ENCODE measurements around the gene NUS1. TPM values are rescaled to one million over a fixed set of nuclear protein-coding genes. Genes with fewer than 3 reads are reported as not detected.

The NUS1 gene
- total and polyA plus RNA-seq, 9 of the 15 experiments (the other 6 are each of a cell fraction or from before 2014, with no cell fraction given) = 16.3 to 53.7 (median 26.4) TPM

DNA sequence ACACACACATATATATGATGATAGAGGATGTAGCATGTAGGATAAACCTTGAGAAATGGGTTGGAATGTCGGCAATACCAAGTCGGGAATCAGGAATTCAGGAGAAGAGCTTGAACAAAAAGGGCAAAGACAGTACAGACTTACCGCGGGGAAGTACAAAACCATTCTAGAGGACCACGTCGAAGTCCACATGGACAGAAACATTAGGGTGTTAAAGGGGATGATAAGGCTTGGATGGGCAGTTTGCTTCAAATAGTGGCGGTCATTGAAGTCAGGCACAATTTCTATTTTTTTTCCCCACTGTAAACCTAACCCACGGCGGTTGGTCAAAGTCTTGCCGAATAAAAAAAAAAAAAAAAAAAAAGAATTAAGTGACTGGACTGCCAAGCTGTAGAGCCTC lies 766 bp upstream of the NUS1 start:
- peak overlapping the region; percentile 89 for H3K4me3 ChIP-seq
- peaks cover 8 to 31% of the 10 kb centered on the region in 2 experiments for H3K4me1 ChIP-seq (replicated peaks in 1 of 2; ENCODE audit: control insufficient read depth in 2 of 2, insufficient read depth in 2 of 2, low read length in 2 of 2)
- FAIRE-seq (no peak), ATAC-seq (0 out of 3 replicates have a peak, but pooled peaks have one; percentile 4), DNase-seq (ENCODE audit: extremely low read depth in 1 of 4, low spot score in 3 of 4) (peak in 1 of 4 experiments; percentile 38)
- peaks cover 76% of the 10 kb centered on the region for H3K79me2 ChIP-seq (ENCODE audit: control insufficient read depth, insufficient read depth, low read length)
- in situ Hi-C loops (cut with MboI) = no loop called here
- WGBS (ENCODE audit: insufficient coverage, low coverage, missing lambda C conversion rate) = under 1% methylated on average over 10 of the region's 10 CpGs
- H3K36me3 ChIP-seq (ENCODE audit: control insufficient read depth, insufficient read depth, low read length) = peaks cover 35% of the 10 kb centered on the region
- peak overlapping the region; percentile 95 for H2AFZ ChIP-seq (ENCODE audit: low read depth, low read length)
- no peaks in the 10 kb centered on the region for H3K9me1 ChIP-seq (ENCODE audit: control insufficient read depth, insufficient read depth, low read length)
- peaks cover 20% of the 10 kb centered on the region for H4K20me1 ChIP-seq (replicated peaks; ENCODE audit: control insufficient read depth, insufficient read depth, low read length)
- peaks cover 8% of the 10 kb centered on the region for H3K9me3 ChIP-seq (replicated peaks; ENCODE audit: control insufficient read depth, insufficient read depth, low read depth, low read length)
- ChIA-PET CTCF (ENCODE audit: low intra/inter-chr PET ratio) (interaction anchor here (0.6 kb wide), 1 partner anchor 110 kb away, joined by 3 read pairs; no protein-coding TSS in a partner anchor), POLR2A (interaction anchor here (0.6 kb wide), 1 partner anchor 990 kb away, joined by 3 read pairs; no protein-coding TSS in a partner anchor)
- TF ChIP-seq, protein P1, sequence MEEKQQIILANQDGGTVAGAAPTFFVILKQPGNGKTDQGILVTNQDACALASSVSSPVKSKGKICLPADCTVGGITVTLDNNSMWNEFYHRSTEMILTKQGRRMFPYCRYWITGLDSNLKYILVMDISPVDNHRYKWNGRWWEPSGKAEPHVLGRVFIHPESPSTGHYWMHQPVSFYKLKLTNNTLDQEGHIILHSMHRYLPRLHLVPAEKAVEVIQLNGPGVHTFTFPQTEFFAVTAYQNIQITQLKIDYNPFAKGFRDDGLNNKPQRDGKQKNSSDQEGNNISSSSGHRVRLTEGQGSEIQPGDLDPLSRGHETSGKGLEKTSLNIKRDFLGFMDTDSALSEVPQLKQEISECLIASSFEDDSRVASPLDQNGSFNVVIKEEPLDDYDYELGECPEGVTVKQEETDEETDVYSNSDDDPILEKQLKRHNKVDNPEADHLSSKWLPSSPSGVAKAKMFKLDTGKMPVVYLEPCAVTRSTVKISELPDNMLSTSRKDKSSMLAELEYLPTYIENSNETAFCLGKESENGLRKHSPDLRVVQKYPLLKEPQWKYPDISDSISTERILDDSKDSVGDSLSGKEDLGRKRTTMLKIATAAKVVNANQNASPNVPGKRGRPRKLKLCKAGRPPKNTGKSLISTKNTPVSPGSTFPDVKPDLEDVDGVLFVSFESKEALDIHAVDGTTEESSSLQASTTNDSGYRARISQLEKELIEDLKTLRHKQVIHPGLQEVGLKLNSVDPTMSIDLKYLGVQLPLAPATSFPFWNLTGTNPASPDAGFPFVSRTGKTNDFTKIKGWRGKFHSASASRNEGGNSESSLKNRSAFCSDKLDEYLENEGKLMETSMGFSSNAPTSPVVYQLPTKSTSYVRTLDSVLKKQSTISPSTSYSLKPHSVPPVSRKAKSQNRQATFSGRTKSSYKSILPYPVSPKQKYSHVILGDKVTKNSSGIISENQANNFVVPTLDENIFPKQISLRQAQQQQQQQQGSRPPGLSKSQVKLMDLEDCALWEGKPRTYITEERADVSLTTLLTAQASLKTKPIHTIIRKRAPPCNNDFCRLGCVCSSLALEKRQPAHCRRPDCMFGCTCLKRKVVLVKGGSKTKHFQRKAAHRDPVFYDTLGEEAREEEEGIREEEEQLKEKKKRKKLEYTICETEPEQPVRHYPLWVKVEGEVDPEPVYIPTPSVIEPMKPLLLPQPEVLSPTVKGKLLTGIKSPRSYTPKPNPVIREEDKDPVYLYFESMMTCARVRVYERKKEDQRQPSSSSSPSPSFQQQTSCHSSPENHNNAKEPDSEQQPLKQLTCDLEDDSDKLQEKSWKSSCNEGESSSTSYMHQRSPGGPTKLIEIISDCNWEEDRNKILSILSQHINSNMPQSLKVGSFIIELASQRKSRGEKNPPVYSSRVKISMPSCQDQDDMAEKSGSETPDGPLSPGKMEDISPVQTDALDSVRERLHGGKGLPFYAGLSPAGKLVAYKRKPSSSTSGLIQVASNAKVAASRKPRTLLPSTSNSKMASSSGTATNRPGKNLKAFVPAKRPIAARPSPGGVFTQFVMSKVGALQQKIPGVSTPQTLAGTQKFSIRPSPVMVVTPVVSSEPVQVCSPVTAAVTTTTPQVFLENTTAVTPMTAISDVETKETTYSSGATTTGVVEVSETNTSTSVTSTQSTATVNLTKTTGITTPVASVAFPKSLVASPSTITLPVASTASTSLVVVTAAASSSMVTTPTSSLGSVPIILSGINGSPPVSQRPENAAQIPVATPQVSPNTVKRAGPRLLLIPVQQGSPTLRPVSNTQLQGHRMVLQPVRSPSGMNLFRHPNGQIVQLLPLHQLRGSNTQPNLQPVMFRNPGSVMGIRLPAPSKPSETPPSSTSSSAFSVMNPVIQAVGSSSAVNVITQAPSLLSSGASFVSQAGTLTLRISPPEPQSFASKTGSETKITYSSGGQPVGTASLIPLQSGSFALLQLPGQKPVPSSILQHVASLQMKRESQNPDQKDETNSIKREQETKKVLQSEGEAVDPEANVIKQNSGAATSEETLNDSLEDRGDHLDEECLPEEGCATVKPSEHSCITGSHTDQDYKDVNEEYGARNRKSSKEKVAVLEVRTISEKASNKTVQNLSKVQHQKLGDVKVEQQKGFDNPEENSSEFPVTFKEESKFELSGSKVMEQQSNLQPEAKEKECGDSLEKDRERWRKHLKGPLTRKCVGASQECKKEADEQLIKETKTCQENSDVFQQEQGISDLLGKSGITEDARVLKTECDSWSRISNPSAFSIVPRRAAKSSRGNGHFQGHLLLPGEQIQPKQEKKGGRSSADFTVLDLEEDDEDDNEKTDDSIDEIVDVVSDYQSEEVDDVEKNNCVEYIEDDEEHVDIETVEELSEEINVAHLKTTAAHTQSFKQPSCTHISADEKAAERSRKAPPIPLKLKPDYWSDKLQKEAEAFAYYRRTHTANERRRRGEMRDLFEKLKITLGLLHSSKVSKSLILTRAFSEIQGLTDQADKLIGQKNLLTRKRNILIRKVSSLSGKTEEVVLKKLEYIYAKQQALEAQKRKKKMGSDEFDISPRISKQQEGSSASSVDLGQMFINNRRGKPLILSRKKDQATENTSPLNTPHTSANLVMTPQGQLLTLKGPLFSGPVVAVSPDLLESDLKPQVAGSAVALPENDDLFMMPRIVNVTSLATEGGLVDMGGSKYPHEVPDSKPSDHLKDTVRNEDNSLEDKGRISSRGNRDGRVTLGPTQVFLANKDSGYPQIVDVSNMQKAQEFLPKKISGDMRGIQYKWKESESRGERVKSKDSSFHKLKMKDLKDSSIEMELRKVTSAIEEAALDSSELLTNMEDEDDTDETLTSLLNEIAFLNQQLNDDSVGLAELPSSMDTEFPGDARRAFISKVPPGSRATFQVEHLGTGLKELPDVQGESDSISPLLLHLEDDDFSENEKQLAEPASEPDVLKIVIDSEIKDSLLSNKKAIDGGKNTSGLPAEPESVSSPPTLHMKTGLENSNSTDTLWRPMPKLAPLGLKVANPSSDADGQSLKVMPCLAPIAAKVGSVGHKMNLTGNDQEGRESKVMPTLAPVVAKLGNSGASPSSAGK (IDR thresholded peaks at IDR 0.05) = 0 out of 2 replicates have a peak, but pooled peaks have one; percentile 3
- TF ChIP-seq, protein P2, sequence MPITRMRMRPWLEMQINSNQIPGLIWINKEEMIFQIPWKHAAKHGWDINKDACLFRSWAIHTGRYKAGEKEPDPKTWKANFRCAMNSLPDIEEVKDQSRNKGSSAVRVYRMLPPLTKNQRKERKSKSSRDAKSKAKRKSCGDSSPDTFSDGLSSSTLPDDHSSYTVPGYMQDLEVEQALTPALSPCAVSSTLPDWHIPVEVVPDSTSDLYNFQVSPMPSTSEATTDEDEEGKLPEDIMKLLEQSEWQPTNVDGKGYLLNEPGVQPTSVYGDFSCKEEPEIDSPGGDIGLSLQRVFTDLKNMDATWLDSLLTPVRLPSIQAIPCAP (CRISPR knock-in tag; IDR thresholded peaks at IDR 0.05; ENCODE audit: borderline replicate concordance) = no peak
- H3K27me3 ChIP-seq (ENCODE audit: control insufficient read depth in 2 of 2, insufficient read depth in 2 of 2, low read length in 2 of 2) = no peaks in the 10 kb centered on the region
- intact Hi-C loops (cut with micrococcal nuclease) = loop anchor here (2.0 to 10.0 kb wide), 2 partner anchors 70 to 200 kb away; no protein-coding TSS in a partner anchor
- H3K27ac ChIP-seq (ENCODE audit: extremely low read depth, low read depth, low read length) = peak overlapping the region; percentile 91
- H3K4me2 ChIP-seq (ENCODE audit: insufficient read depth, low read length) = peak overlapping the region; percentile 99
- BruUV-seq (replicated peaks) = no TSS peak
- peak overlapping the region; percentile 83 to 94; a peak in 3 of 4 replicates for H3K9ac ChIP-seq (ENCODE audit: insufficient read depth in 1 of 2, low read depth in 2 of 2, low read length in 2 of 2)
